Stimulated activated CD4-positive, alpha-beta T cell treated with anti-CD3 and anti-CD28 coated beads, Interleukin-2, amount 100 ng/mL, for 48 hours (primary cell): ENCODE results near the gene ADAMTSL3.
"Not testable (repeated sequence)": the region's sequence is repeated elsewhere in the genome, so short reads cannot be mapped to it uniquely, and the experiment has no call there.

Experiments
- DNase-seq, 2 donors: peaks; one replicate each; pipeline ENCODE4 v3.0.0-alpha.2; 2020

ADAMTSL3 gene

DNA sequence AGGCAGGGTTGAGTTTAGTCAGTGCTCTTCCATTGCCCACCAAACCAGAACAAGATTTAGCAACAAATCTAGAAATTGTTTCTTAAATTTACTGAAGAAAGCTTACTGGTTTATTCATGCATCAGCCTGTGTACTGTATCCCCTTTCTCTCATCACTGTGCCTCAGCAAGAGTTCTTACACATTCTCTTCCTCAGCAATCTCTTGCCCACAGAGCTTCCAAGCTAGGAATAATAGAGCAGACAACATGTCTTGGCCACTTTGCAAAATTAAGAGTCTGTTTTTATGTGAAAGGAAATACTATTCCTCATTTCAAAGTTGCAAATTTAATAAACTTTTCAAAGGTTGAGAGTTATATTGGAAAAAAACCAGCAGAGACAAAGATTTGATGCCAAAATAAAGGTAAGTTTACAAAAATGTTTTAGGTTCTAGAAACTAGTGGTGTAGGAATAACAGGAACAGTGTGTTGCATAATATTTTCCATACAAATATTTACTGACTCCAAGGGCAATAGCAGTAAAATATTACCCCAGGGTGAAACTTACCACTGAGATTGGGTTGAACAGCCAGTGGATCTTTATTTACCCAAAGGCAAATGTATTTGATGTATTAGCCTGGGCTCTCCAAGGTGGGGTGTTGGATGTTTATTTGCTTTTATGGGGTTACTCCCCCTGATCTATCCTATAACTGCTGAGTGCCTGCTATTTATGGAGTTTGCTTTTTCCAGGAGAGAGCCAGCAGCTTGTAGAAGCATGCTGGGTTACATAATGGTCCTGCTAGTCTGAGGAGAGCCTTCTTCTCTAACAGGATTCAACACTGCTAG, 276.7 kb downstream of the ADAMTSL3 start:
- no peak for DNase-seq

DNA sequence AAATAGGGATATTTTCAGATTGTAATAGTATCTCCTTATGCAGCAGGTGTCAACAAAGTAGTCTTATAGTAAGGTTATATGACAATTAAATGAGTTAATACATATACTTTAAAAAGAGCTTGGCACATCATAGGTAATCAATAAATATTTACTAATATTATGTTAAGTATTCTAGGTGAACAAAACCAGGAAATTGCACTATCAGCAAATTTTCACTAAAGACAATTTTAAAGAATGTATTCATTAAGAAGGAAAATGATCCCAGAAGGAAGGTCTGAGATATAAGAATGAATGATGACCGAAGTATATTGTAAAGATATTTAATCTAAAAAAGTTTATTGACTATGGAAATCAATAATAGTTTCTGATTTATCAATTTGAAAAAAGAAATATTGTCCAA, 281.9 kb downstream of the ADAMTSL3 start:
- DNase-seq: no peak

DNA sequence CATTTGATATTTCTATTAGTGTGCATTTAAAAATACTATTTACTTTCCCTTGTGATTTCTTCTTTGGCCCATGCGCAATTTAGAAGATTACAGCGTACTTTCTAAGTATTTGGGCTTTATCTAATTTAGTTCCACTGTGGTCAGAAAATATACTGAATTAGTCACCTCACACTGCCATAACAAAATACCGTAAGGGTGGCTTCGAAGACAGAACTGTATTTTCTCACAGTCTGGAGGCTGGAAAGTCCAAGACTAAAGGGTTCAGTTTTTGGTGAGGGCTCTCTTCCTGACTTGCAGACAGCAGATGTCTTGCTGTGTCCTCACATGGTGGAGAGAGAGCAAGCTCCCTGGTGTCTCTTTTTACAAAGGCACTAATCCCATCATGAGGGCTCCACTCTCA, 286.2 kb downstream of the ADAMTSL3 start:
- no peak for DNase-seq

DNA sequence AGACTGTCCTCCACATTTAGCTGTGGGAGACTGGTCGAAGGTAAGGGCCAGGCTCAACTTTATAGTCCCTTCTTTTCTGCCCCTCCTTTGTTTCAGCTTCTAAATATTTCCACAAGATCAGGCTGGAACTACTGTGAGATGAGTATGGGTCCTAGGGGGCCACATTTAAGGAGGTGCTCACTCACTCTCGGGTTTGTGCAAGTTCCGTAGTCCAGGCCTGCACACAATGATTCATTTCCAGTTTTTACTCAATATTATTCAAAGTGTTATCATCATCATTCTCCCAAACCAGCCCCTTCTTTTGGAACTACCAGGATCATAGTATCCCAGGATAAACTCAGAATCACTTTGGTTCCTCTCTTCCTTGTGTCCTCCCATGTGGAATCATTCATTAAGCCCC, 289.1 kb downstream of the ADAMTSL3 start:
- no peak for DNase-seq

- DNase-seq: no peak
Observed at GRCh38 chr15:83943849-83944404, 290.0 kb downstream of the ADAMTSL3 start.

DNA sequence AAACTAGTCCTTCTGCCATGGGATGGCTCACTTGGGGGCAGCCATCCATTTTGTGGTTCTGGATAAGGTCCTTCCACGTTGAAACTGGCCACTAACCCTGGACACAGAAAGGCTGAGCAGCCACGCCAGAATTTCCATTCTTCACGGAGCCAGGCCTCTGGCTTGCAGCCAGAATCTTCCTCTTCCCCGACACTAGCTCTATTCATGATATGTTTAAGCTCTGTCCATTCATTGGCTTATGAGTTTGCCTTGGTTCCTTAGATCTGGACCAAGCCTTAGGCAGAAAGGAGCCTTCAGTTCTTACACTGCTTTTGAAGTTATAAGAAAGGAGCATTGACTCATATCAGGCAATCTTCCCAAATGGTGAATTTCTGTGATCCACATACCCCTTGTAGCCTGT, 293.2 kb downstream of the ADAMTSL3 start:
- DNase-seq: no peak

GRCh38 chr15:83954506-83954905, 300.6 kb downstream of the ADAMTSL3 start:
- no peak for DNase-seq

DNA sequence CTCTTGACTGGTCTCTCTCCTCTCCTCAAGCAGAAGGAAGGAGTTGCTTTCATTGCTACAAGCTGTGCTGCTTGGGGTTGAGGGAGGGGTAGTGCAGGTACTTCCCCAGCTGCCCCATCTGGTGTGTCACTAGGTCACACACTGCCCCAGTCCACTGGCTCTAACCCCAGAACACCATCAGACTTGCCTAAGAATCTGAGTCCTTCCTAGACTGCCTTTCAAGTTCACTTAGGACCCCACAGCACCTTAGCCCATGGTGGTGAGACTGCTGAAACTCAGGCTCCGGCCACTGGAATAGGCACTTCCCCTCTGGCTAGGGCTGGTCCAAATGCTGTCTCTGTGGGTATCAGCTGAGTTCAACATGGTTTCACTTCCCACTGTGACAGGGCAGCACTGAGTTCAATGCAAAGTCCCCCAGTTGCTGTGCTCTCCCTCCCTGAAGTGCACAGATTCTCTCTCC, 301.9 kb downstream of the ADAMTSL3 start:
- no peak for DNase-seq

- no peak for DNase-seq
Observed at GRCh38 chr15:83956887-83957286, 303.0 kb downstream of the ADAMTSL3 start.

DNA sequence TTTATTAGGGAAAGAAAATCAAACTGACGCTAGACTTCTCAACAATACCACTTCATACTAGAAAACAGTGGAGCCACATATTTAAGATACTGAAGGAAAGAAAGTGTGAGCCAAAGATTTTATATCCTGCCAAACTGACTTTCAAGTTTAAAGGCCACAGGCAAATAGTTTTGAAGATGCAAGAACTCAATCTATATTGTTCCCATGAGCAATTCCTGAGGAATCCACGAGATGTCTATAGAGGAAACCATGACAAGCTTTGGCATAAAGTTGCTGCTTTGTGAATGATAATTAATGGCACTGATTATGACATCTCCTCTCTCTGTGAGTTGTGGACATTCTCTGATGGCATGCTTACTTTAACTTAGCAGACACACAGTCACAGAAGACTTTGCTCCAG, 305.6 kb downstream of the ADAMTSL3 start:
- no peak for DNase-seq

DNA sequence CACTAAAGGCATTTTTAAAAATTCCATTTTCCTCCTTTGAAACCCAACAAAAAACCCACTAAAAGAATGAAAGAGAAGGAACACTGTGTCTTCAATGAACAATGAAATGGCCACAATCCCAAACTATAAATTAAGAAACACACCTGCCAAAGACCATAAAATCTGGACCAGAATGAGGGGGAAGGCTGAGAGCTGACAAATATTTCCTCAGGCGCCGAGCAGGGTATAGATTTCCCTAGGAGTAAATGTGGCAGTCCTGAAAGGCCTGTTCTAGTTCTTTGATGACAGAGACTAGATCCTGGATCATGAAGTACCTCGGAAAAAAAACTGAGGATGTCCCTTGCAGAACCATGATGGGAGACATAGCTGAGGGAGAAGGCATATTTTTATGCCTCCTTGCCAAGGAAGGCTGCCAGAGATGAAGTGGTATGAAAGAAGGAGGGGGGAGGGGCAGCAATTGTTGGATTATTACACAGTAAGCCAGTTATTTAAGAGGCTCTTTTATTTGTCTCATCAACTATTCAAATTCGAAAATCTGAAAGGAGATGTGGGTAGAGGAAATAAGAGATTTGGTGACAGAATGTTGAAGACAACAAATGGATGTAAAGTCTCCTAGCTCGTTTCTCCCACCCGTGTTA, 306.4 kb downstream of the ADAMTSL3 start:
- no peak for DNase-seq

DNA sequence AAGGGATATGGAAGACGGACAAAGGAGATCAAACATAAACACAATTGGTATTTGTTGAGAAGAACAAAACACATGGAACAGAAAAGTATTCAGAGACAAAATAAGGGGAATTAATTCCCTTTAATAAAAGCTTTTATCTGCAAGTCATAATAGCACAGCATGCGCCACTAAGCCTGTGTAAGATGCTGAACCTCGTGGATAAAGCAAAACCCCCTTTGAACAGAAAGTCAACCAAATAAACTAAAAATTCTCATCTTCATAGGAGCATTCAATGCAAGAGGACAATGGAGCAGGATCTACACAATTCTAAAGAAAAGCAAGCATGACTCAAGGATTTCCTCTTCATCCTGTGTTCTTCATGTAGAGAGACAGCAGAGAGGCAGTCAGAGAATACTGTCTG, 307.4 kb downstream of the ADAMTSL3 start:
- no peak for DNase-seq

- DNase-seq: not testable (repeated sequence)
Observed at GRCh38 chr15:83964967-83965366, 311.0 kb downstream of the ADAMTSL3 start.

GRCh38 chr15:83970295-83970890, 316.5 kb downstream of the ADAMTSL3 start:
- DNase-seq: no peak

GRCh38 chr15:83971992-83972391, 318.1 kb downstream of the ADAMTSL3 start:
- DNase-seq: no peak

DNA sequence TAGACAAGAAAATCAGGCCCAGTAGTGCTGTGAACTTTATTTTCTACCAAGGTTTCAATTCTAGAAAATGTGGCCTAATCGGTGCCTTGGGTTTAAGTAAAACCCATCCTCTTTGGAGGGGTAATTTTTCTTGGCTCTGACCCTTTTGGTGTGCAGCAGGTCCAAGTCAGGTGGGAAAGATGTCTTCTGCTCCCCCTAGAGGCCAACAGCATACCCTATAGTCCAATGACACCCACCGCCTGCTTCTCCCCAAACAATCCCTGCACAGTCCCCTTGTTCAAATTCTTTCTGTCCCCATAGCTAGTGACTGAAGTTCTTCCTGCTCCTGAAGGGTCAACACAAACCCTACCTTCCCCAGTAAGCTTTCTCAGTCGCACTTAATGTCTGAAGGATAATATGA, 319.9 kb downstream of the ADAMTSL3 start:
- DNase-seq: no peak

- no peak for DNase-seq
Observed at GRCh38 chr15:83977992-83978391, 324.1 kb downstream of the ADAMTSL3 start.

DNA sequence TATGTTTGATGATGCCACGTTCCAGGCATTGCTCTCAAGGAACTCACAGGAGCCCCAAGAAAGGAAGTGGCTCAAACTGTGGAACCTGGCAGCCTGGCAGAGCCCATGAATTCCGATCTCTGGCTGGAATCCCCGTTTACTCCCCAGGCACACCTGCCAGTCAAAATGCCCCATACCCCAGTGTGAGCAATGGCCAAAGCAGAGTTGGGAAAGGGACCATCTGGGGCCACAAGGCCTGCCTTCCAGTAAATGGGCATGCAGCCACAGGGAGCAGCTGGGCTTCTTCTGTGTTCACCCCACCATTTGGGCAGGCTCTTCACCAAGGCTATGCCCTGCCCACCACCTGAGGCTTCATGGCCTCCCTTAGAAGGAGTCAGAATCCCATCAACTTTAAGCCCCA, 324.7 kb downstream of the ADAMTSL3 start:
- no peak for DNase-seq

DNA sequence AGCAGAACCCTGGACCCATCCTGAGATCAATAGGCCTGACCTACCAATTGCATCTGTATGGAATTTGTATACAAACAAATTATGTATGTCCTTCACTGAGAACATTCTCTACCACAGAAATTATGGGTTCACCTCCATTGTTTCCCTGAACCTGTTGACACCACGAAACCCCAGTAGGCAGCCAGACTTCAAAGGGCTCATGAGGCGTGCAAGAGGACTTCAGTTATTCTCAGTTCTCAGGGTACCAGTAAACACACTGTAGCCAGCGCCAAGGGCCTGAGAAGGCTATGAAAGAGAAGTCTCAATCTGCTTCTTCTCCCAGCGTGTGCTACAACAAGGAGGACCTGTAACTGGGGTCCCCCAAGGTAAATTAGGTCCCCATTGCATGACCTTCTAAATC, 326.7 kb downstream of the ADAMTSL3 start:
- no peak for DNase-seq

DNA sequence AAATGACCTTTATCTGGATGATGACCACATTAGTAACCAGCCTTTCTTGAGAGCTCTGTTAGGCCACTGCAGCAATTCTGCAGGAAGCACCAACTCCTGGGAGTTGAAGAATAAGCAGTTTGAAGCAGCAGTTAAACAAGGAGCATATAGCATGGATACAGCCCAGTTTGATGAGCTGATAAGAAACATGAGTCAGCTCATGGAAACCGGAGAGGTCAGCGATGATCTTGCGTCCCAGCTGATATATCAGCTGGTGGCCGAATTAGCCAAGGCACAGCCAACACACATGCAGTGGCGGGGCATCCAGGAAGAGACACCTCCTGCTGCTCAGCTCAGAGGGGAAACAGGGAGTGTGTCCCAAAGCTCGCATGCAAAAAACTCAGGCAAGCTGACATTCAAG, 328.8 kb downstream of the ADAMTSL3 start:
- DNase-seq: no peak

DNA sequence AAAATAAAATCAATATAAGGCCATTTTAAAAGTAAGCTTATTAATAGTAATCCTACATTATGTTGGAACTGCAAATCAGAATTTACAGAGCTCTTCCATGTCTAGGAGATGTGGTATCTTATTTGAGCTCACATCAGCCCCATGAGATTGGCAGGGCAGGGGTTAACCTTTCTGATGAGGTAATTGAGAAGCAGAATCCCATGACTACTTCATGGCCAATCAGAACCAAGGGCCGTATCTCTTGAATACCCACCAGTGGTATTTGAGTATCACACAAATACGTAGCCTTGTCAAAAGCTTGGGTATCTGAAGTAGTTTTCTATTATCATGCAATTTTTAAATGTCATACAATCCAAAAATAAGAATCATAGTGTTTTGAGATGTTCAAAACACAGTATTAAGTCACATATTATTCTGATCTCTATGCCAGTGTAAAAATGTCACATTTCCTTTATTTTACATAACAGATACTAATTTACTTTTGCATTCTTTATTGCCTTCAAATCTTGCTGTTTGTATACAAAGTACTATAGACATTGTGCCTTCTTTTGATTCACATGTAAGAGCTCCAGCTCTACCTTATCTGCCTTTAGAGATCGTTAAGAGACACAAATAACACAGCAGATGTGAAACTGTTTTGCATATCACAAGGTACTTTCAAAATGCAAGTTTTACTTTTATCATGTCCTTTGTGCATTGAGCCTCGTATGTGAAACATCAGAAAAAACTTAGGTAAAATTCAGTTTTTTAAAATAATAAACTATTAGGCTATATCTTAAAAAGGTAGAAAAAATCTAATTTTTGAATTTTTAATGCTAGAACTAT, 329.9 kb downstream of the ADAMTSL3 start:
- no peak for DNase-seq

- no peak for DNase-seq
Observed at GRCh38 chr15:83984601-83985000, 330.7 kb downstream of the ADAMTSL3 start.

DNA sequence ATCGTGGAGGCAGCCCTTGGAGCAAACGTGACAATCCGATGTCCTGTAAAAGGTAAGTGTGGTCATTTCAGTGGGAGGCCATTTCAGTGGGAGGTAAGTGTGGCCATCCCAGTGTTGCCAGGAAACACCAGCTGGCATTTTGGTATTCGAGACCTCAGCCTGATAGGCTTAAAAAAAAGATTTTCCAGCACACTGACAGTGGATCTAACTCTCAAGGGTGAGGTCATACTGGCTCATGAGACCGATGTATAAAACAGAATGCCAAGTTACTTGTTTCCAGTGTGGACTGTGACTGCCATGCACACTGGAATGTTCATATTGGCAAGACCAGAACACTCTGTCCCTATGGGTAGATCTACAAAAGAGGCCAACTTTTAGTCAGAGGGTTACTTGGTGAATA, 337.2 kb downstream of the ADAMTSL3 start:
- no peak for DNase-seq
